ENCODE data around the gene PTPRA. TPM values are rescaled to one million over a fixed set of nuclear protein-coding genes. Genes with fewer than 3 reads are reported as not detected.
A peak's percentile ranks its signal among the peaks of the same experiment; 100 is the strongest.

PTPRA gene
- total and polyA plus RNA-seq, 12 donors: 16.3 to 94.7 (median 46.3) TPM

GRCh38 chr20:2839732-2840137 is 33.5 kb upstream of the PTPRA start:
- H3K27ac ChIP-seq: peak overlapping the region in 3 of 5 donors; percentile 72 to 94 (median 91)
- 84 to 90% (median 87%) methylated on average over 4 to 21 of the region's 21 CpGs for WGBS, 4 donors
- no peaks in the 10 kb centered on the region for H3K9me3 ChIP-seq (replicated peaks in 1 of 3)
- H3K4me3 ChIP-seq: peak overlapping the region in 3 of 4 donors; percentile 67 to 81 (median 70)
- TF ChIP-seq POLR2A (IDR thresholded peaks at IDR 0.05) (no peak), CTCF (IDR thresholded peaks at IDR 0.05) (no peak)
- H3K36me3 ChIP-seq (replicated peaks in 1 of 2): no peaks in the 10 kb centered on the region
- intact Hi-C loops (cut with DNase I): no loop called here
- peak in 1 of 7 donors; percentile 30 for DNase-seq
- H3K27me3 ChIP-seq: no peaks in the 10 kb centered on the region
- peaks cover 12 to 17% of the 10 kb centered on the region in 2 donors for H3K4me1 ChIP-seq (replicated peaks in 1 of 2)

- peak within 1 kb of the TSS; percentile 67 to 81 (median 70) for H3K4me3 ChIP-seq
- no peaks in the 10 kb centered on the region for H3K9me3 ChIP-seq (replicated peaks in 1 of 3)
- 0 to 3% (median 2%) methylated on average over 1 to 98 of the region's 98 CpGs; no CpG with 5 or more reads in 1 of the 4 donors for WGBS, 4 donors
- no peaks in the 10 kb centered on the region for H3K36me3 ChIP-seq (replicated peaks in 1 of 2)
- peaks cover 12 to 17% of the 10 kb centered on the region in 2 donors for H3K4me1 ChIP-seq (replicated peaks in 1 of 2)
- H3K27me3 ChIP-seq: no peaks in the 10 kb centered on the region
- peak; percentile 83 to 92 (median 89) for DNase-seq
- TF ChIP-seq CTCF (IDR thresholded peaks at IDR 0.05) (no peak), POLR2A (IDR thresholded peaks at IDR 0.05) (peak; percentile 40 to 50)
- intact Hi-C loops (cut with DNase I): no loop called here
- peak within 1 kb of the TSS; percentile 61 to 94 (median 83) for H3K27ac ChIP-seq
These were observed 32.9 kb upstream of the PTPRA start, which contains the start of the genes PCED1A and VPS16 for GRCh38 chr20:2840138-2840966. PCED1A (minus strand) TSS chr20:2840655; CDS start chr20:2839912, 743 bp downstream. VPS16 (plus strand) TSS chr20:2840745; CDS start chr20:2840775, 30 bp downstream.

GRCh38 chr20:2840967-2841531 is 32.2 kb upstream of the PTPRA start:
- TF ChIP-seq POLR2A (IDR thresholded peaks at IDR 0.05) (no peak), CTCF (IDR thresholded peaks at IDR 0.05) (no peak)
- Histone ChIP-seq H3K4me3 (peak overlapping the region in 3 of 4 donors; percentile 67 to 70 (median 69)), H3K27ac (peak overlapping the region in 3 of 5 donors; percentile 72 to 94 (median 91)), H3K27me3 (no peaks in the 10 kb centered on the region), H3K4me1 (replicated peaks in 1 of 2) (peaks cover 12 to 17% of the 10 kb centered on the region in 2 donors), H3K9me3 (replicated peaks in 1 of 3) (no peaks in the 10 kb centered on the region), H3K36me3 (replicated peaks in 1 of 2) (no peaks in the 10 kb centered on the region)
- WGBS, 4 donors: 4 to 15% (median 6%) methylated on average over 13 to 33 of the region's 33 CpGs
- DNase-seq: peak; percentile 43 to 80 (median 64)
- intact Hi-C loops (cut with DNase I): no loop called here

- Histone ChIP-seq H3K27me3 (no peaks in the 10 kb centered on the region), H3K4me3 (no peak overlapping the region), H3K36me3 (replicated peaks in 1 of 2) (no peaks in the 10 kb centered on the region), H3K4me1 (replicated peaks in 1 of 2) (peaks cover 7 to 11% of the 10 kb centered on the region in 2 donors), H3K9me3 (replicated peaks in 1 of 3) (no peaks in the 10 kb centered on the region), H3K27ac (no peak overlapping the region)
- DNase-seq: no peak
- 72 to 87% (median 81%) methylated on average over 2 of the region's 2 CpGs for WGBS, 4 donors
- no peak for TF ChIP-seq CTCF (IDR thresholded peaks at IDR 0.05)
- no peak for TF ChIP-seq POLR2A (IDR thresholded peaks at IDR 0.05)
- intact Hi-C loops (cut with DNase I): no loop called here
These were observed 27.7 kb upstream of the PTPRA start for GRCh38 chr20:2845607-2846006.

Data from adrenal gland (tissue), 12 donors.